ENCODE results near the gene SELENON.

The SELENON gene

GRCh38 chr1:25799935-25800702 is at the start of gene SELENON:
TSS of gene SELENON (plus strand) at chr1:25800193. CDS start at chr1:25800231, 38 bp downstream.
- Histone ChIP-seq H3K27me3 (ENCODE audit: control insufficient read depth, insufficient read depth, low read length) (no peaks in the 10 kb centered on the region), H3K27ac (ENCODE audit: low read depth, low read length) (peak within 1 kb of the TSS; percentile 84), H3K9ac (ENCODE audit: low read length) (peak within 1 kb of the TSS; percentile 22), H3K4me3 (ENCODE audit: low read length) (peak within 1 kb of the TSS; percentile 64), H3K4me1 (ENCODE audit: control insufficient read depth, insufficient read depth, low read length) (peaks cover 11% of the 10 kb centered on the region), H3K36me3 (ENCODE audit: control insufficient read depth, insufficient read depth, low read length) (no peaks in the 10 kb centered on the region)

- Histone ChIP-seq H3K4me1 (ENCODE audit: control insufficient read depth, insufficient read depth, low read length) (peaks cover 5% of the 10 kb centered on the region), H3K27me3 (ENCODE audit: control insufficient read depth, insufficient read depth, low read length) (no peaks in the 10 kb centered on the region), H3K4me3 (ENCODE audit: low read length) (no peak overlapping the region), H3K36me3 (ENCODE audit: control insufficient read depth, insufficient read depth, low read length) (peaks cover 3% of the 10 kb centered on the region), H3K27ac (ENCODE audit: low read depth, low read length) (no peak overlapping the region), H3K9ac (ENCODE audit: low read length) (no peak overlapping the region)
Observed at GRCh38 chr1:25750923-25751605, 48.9 kb upstream of the SELENON start.

DNA sequence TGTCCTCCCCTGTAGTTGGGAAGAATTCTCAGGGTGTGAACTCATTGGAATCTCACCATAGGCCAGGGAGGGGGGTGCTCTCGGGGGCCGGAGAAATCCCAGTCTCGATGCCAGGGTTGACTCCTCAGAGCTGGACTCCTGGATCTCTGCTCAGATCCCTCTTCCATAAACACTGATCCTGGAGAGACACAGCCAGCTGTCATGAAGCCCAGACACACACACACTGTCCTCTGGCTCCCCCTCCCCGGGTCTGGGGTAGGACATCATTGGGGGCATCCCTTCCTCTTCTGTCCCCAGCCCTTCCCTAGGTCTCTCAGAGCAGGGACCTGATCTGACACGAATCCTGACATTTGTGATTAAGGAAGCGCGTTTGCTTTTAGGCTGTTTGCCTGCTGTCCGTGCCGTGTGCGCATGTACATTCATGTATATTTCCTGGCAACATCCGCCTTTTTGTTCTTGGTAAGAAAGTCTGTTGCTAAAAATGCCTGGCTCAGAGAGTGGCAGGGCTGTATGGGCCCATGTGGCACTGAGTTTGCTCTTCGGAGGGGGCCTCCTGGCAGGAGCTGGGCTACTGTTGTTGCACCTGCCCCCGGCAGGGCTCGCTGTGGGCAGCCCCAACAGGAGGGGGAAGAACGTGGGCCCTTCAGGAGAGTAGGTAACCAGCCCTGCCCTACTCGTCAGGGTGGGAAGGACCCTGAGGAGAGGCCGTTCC is 45.4 kb upstream of the SELENON start:
- Histone ChIP-seq H3K9ac (ENCODE audit: low read length) (no peak overlapping the region), H3K36me3 (ENCODE audit: control insufficient read depth, insufficient read depth, low read length) (peaks cover 3% of the 10 kb centered on the region), H3K27me3 (ENCODE audit: control insufficient read depth, insufficient read depth, low read length) (no peaks in the 10 kb centered on the region), H3K4me3 (ENCODE audit: low read length) (no peak overlapping the region), H3K27ac (ENCODE audit: low read depth, low read length) (no peak overlapping the region), H3K4me1 (ENCODE audit: control insufficient read depth, insufficient read depth, low read length) (peaks cover 5% of the 10 kb centered on the region)

DNA sequence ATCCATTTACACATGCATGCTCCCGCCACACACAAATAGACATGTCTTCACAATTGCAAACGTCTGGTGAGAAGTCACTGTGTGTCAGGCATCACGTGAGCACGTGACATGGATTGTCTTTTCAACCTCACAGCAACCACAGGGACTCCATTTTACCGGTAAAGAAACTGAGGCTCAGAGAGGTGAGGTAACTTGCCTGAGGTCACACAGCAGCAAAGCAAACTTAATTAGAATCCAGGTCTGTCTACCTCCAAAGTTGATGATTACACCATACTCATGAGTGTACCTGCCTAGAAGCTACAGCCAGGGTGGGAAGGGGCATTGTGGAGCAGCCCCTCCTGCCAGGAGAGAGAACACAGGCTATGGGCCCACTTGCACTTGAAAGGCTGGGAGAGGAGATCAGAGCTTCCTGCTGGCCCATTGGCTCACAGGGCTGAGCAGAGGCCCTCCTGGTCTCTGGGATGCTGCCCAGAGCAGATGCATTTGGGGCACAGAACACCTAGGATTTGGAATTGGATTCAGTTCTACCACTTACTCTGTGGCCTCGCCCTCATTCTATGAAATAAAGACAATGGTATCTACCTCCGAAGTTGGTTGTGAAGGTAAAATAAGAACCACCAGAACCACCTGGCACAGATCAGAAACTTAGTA is 44.4 kb upstream of the SELENON start:
- Histone ChIP-seq H3K4me1 (ENCODE audit: control insufficient read depth, insufficient read depth, low read length) (peaks cover 5% of the 10 kb centered on the region), H3K9ac (ENCODE audit: low read length) (no peak overlapping the region), H3K4me3 (ENCODE audit: low read length) (no peak overlapping the region), H3K27ac (ENCODE audit: low read depth, low read length) (no peak overlapping the region), H3K27me3 (ENCODE audit: control insufficient read depth, insufficient read depth, low read length) (no peaks in the 10 kb centered on the region), H3K36me3 (ENCODE audit: control insufficient read depth, insufficient read depth, low read length) (peaks cover 3% of the 10 kb centered on the region)

DNA sequence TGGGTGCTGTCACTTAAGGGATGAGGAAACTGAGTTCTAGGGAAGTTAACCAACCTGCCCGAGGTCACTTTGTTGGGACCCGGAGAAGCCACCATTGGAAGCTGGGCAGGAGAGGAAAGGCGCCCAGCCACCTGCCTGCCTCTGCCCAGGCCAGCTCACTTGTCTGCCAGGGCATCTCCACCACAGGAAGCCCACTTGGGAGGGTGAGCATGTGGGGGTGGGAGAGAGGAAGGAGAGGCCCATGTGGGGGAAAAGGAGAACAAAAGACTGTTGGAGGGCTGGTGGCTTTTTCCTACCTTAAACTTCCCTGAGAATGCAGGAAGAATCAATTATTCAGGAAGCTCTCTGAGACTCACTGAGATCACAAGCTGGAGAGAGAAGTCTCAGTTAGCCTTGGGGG is 43.8 kb upstream of the SELENON start:
- Histone ChIP-seq H3K27ac (ENCODE audit: low read depth, low read length) (no peak overlapping the region), H3K9ac (ENCODE audit: low read length) (no peak overlapping the region), H3K4me3 (ENCODE audit: low read length) (no peak overlapping the region)

GRCh38 chr1:25757151-25757845 is 42.7 kb upstream of the SELENON start:
- H3K27ac ChIP-seq (ENCODE audit: low read depth, low read length), result no peak overlapping the region
- H3K4me1 ChIP-seq (ENCODE audit: control insufficient read depth, insufficient read depth, low read length), result peaks cover 5% of the 10 kb centered on the region
- no peaks in the 10 kb centered on the region for H3K27me3 ChIP-seq (ENCODE audit: control insufficient read depth, insufficient read depth, low read length)
- peaks cover 3% of the 10 kb centered on the region for H3K36me3 ChIP-seq (ENCODE audit: control insufficient read depth, insufficient read depth, low read length)
- no peak overlapping the region for H3K4me3 ChIP-seq (ENCODE audit: low read length)
- no peak overlapping the region for H3K9ac ChIP-seq (ENCODE audit: low read length)

More for the DNA sequence above, 43.8 kb upstream of the SELENON start:
- Histone ChIP-seq H3K27me3 (ENCODE audit: control insufficient read depth, insufficient read depth, low read length) (no peaks in the 10 kb centered on the region), H3K36me3 (ENCODE audit: control insufficient read depth, insufficient read depth, low read length) (peaks cover 3% of the 10 kb centered on the region), H3K4me1 (ENCODE audit: control insufficient read depth, insufficient read depth, low read length) (peaks cover 5% of the 10 kb centered on the region)

DNA sequence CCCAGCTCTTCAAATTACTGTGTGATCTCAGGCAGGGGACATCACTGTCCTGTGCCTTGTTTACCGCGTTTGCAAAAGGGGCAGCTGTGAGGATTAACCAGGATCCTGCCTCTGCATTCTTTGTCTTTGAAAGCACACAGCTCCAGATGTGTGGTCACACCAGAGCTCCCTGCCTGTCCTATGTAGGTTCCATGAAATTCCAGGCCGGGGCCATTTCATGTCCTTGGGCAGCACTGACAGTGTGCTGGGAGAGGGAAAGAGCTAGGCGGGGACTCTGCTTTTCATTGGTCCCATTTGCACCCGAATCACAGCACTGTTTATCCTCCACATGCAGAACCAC is 42.2 kb upstream of the SELENON start:
- no peak overlapping the region for H3K27ac ChIP-seq (ENCODE audit: low read depth, low read length)
- no peak overlapping the region for H3K4me3 ChIP-seq (ENCODE audit: low read length)
- H3K9ac ChIP-seq (ENCODE audit: low read length), result no peak overlapping the region
- H3K4me1 ChIP-seq (ENCODE audit: control insufficient read depth, insufficient read depth, low read length), result peaks cover 5% of the 10 kb centered on the region
- peaks cover 3% of the 10 kb centered on the region for H3K36me3 ChIP-seq (ENCODE audit: control insufficient read depth, insufficient read depth, low read length)
- no peaks in the 10 kb centered on the region for H3K27me3 ChIP-seq (ENCODE audit: control insufficient read depth, insufficient read depth, low read length)

- peaks cover 3% of the 10 kb centered on the region for H3K36me3 ChIP-seq (ENCODE audit: control insufficient read depth, insufficient read depth, low read length)
- H3K4me3 ChIP-seq (ENCODE audit: low read length), result no peak overlapping the region
- no peak overlapping the region for H3K9ac ChIP-seq (ENCODE audit: low read length)
- H3K4me1 ChIP-seq (ENCODE audit: control insufficient read depth, insufficient read depth, low read length), result peaks cover 5% of the 10 kb centered on the region
- H3K27ac ChIP-seq (ENCODE audit: low read depth, low read length), result no peak overlapping the region
- no peaks in the 10 kb centered on the region for H3K27me3 ChIP-seq (ENCODE audit: control insufficient read depth, insufficient read depth, low read length)
Observed at GRCh38 chr1:25758466-25759070, 41.4 kb upstream of the SELENON start.

DNA sequence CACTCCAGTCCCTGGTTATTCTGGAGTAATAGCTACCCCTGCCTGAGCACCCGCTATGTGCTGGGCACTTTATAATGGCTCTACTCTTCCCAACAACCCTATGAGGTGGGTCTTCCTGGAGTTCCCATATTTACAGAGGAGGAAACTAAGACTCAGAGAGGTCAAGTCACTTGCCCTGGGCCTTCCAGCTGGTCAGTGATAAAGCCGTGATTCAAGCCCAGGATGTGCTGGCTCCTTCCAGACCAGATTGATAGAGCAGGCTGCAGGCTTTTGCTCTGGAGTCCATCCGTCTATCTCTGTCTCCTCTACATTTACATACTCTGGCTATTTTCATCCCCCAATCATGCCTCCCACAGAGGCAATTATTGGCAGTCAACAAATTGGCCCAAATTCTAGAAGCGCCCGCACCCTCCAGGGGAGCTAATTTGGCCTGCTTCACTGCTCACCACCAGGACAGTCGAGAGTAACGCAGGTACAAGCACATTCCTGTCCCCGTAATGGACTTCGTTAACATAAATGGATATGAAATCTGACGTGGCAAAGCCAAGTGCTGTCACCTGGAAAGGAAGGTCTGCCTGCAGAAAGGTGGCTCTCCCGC is 39.8 kb upstream of the SELENON start:
- Histone ChIP-seq H3K4me3 (ENCODE audit: low read length) (no peak overlapping the region), H3K27me3 (ENCODE audit: control insufficient read depth, insufficient read depth, low read length) (no peaks in the 10 kb centered on the region), H3K9ac (ENCODE audit: low read length) (no peak overlapping the region), H3K27ac (ENCODE audit: low read depth, low read length) (no peak overlapping the region), H3K36me3 (ENCODE audit: control insufficient read depth, insufficient read depth, low read length) (peaks cover 2% of the 10 kb centered on the region), H3K4me1 (ENCODE audit: control insufficient read depth, insufficient read depth, low read length) (no peaks in the 10 kb centered on the region)

- no peak overlapping the region for H3K27ac ChIP-seq (ENCODE audit: low read depth, low read length)
- no peaks in the 10 kb centered on the region for H3K27me3 ChIP-seq (ENCODE audit: control insufficient read depth, insufficient read depth, low read length)
- no peak overlapping the region for H3K4me3 ChIP-seq (ENCODE audit: low read length)
- H3K9ac ChIP-seq (ENCODE audit: low read length), result no peak overlapping the region
- peaks cover 2% of the 10 kb centered on the region for H3K36me3 ChIP-seq (ENCODE audit: control insufficient read depth, insufficient read depth, low read length)
- H3K4me1 ChIP-seq (ENCODE audit: control insufficient read depth, insufficient read depth, low read length), result no peaks in the 10 kb centered on the region
Observed at GRCh38 chr1:25760871-25761270, 39.1 kb upstream of the SELENON start.

DNA sequence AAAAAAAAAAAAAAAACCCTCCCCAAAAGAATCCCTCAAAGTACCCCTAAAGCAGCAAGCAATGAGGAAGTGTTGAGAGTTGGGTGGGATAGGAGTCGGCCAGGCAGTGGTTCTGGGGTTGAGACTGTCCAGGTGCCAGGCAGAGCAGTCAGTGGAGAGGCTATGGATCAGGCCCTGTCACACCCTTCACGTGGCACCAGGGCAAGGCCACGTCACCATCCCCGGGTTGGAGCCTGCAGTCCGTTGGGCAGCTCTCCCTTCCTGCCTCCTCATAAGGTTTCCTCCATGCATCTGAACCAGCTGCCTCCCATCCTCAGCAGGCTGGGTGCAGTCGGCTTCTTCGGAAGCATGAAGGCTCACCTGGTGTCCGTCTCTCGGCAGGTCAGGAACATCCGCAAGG is 36.5 kb upstream of the SELENON start:
- H3K9ac ChIP-seq (ENCODE audit: low read length), result no peak overlapping the region
- H3K4me1 ChIP-seq (ENCODE audit: control insufficient read depth, insufficient read depth, low read length), result no peaks in the 10 kb centered on the region
- H3K27ac ChIP-seq (ENCODE audit: low read depth, low read length), result no peak overlapping the region
- H3K4me3 ChIP-seq (ENCODE audit: low read length), result no peak overlapping the region
- H3K27me3 ChIP-seq (ENCODE audit: control insufficient read depth, insufficient read depth, low read length), result no peaks in the 10 kb centered on the region
- peaks cover 2% of the 10 kb centered on the region for H3K36me3 ChIP-seq (ENCODE audit: control insufficient read depth, insufficient read depth, low read length)

All from rectal smooth muscle tissue (tissue), 1 donor.